ENCODE measurements around the gene SEC11C. TPM values are rescaled to one million over a fixed set of nuclear protein-coding genes. Genes with fewer than 3 reads are reported as not detected.

Gene SEC11C
- total RNA-seq, result 95.7 TPM

GRCh38 chr18:59139615-59140301 lies at the start of gene SEC11C:
TSS of gene SEC11C (plus strand) at chr18:59139884. CDS start at chr18:59139949, 65 bp downstream.

Other genes with a start within 250 kb of the SEC11C start
- gene GRP, start 80.3 kb downstream of the SEC11C start, total RNA-seq, result 1.8 TPM
- gene RAX, start 133.6 kb downstream of the SEC11C start, total RNA-seq, result 0.23 TPM
- gene CPLX4, start 178.8 kb downstream of the SEC11C start, total RNA-seq, result not detected
- 52.4 TPM for gene LMAN1, start 219.4 kb downstream of the SEC11C start, total RNA-seq

Measured in diencephalon (tissue), 1 donor.